NT2/D1 (cell line): ENCODE results near the gene ACTR3C.
"Not testable (repeated sequence)": the region's sequence is repeated elsewhere in the genome, so short reads cannot be mapped to it uniquely, and the experiment has no call there.

Experiments
- SUZ12 ChIP-seq: IDR thresholded peaks from 2 replicates; pipeline ENCODE4 v1.6.1; 2011; ENCODE audit not compliant: insufficient read length, insufficient read depth; ENCODE audit errors: extremely low read depth
- YY1 ChIP-seq: IDR thresholded peaks from 2 replicates; pipeline ENCODE4 v1.6.1; 2011; ENCODE audit not compliant: insufficient read length, insufficient read depth
- ZNF274 ChIP-seq: IDR thresholded peaks from 2 replicates; pipeline ENCODE4 v1.6.1; 2011; ENCODE audit warnings: mild to moderate bottlenecking, low read depth, low read length

DNA sequence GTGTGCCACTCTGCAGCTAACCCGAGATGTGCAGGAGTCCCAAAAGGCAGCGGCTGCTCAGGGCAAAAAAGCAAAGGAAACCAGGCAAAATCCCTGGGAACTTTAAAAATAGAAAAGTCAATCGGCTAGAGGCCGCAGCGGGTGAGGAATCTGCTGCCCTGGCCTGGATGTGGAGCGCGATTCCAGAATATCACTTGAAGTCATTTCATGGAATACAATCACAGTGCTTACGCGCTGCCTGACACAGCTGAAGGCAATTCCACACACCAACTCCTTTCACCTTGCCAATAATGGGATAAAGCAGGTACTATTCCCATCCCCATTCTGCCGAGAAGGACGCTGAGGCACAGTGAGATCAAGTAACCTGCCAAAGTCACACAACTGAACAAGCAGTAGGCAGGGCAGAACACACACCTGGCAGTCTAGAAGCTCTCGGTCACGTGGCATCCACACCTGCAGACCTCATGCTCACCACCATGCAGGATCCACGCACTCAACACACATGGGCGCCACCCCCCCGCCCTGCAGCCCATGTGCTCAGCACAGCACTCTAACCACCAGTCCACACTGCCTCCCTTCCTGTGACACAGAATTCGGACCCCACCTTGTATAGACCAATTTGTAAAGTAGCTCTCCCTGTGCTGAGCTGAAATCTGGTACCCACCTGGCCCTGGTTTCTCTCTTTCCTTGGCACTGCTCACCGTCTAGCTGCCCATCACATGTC is 53.1 kb downstream of the ACTR3C start:
- not testable (repeated sequence) for TF ChIP-seq ZNF274, SUZ12, YY1
